Parathyroid adenoma (tissue), 2 donors: ENCODE measurements around the gene NAB2.

ENCODE experiments used
- H2AFZ ChIP-seq: fragments of 300-600 bp; sonication (generic); one replicate; pipeline ENCODE4 v1.7.0; 2017; ENCODE audit warnings: antibody characterized with exemption, mild to moderate bottlenecking
- H3K27ac ChIP-seq: fragments of 300-600 bp; sonication (generic); one replicate; pipeline ENCODE4 v1.7.0; 2017
- H3K27me3 ChIP-seq: fragments of 300-600 bp; sonication (generic); one replicate; pipeline ENCODE4 v1.7.0; 2017; ENCODE audit warnings: low read length; ENCODE audit not compliant: control insufficient read depth, insufficient read depth
- H3K36me3 ChIP-seq: fragments of 300-600 bp; sonication (generic); one replicate; pipeline ENCODE4 v1.7.0; 2017; ENCODE audit warnings: low read length; ENCODE audit not compliant: control insufficient read depth, insufficient read depth
- H3K4me1 ChIP-seq: fragments of 300-600 bp; sonication (generic); one replicate; pipeline ENCODE4 v1.7.0; 2017; ENCODE audit warnings: control low read depth
- H3K4me2 ChIP-seq: fragments of 300-600 bp; sonication (generic); one replicate; pipeline ENCODE4 v1.7.0; 2017; ENCODE audit warnings: low read length
- H3K4me3 ChIP-seq: fragments of 300-600 bp; sonication (generic); one replicate; pipeline ENCODE4 v1.7.0; 2017; ENCODE audit warnings: low read depth, low read length
- H3K79me2 ChIP-seq: fragments of 300-600 bp; sonication (generic); one replicate; pipeline ENCODE4 v1.7.0; 2017; ENCODE audit warnings: control low read depth
- H3K9ac ChIP-seq: fragments of 300-600 bp; sonication (generic); one replicate; pipeline ENCODE4 v1.7.0; 2017; ENCODE audit warnings: mild to moderate bottlenecking
- H3K9me3 ChIP-seq: fragments of 300-600 bp; sonication (generic); one replicate; pipeline ENCODE4 v1.7.0; 2017; ENCODE audit warnings: low read length; ENCODE audit not compliant: control insufficient read depth
- TF ChIP-seq, protein P1 (sequence below): fragments of 300-600 bp; sonication (generic); IDR thresholded peaks from one replicate; pipeline ENCODE4 v1.7.0; 2017; ENCODE audit warnings: antibody characterized with exemption, mild to moderate bottlenecking
- donor health status: primary hyperparathyroidism.

NAB2 gene

DNA sequence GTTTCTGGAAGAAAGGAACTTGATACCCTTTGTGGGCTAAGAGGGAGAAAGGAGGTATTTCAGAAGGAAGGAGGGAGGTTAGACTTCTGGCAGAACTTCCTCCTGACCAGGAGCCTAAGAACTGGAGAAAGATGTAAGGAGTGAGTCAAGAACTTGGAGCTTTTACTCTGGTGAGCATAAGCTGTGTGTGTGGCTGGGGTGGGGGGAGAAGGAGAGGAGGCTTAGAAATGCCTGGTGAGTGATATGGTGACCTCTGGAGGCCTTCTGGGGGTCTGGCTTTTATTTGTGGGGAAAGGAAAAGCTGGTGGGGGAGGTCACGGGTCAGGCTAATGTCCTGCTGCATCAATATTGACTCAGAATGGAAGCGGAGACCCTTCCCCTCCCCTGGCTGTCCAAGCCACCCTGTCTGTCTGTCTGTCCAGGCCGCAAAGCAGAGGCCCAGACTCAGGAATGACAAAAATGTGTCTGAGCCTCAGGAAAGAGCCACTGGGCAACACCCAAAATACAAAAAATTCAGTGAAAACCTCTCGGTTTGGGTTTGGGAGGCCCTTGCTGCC lies 44.2 kb downstream of the NAB2 start:
- Histone ChIP-seq H3K4me3 (no peak overlapping the region), H3K4me1 (no peaks in the 10 kb centered on the region)

DNA sequence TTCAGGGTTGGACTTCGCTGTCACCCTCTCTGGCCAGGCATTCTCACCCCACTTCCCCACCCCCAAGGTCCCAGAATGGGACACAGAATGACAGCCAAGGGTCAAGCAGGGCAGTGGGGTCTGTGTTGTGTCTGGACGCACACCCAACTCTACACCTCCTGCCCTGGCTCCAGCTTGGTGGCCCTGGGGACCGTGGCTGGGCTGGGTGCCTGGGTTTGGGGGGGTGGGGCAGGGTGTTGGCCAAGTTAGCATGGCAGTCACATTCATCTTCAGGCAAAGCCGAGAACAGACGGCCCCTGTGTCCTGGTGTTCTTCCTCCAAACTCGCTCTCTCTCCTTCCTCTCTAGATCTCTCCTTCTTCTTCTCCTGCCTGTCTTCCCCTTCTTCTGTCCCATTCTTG lies 45.0 kb downstream of the NAB2 start:
- no peak overlapping the region for H3K4me3 ChIP-seq
- no peak overlapping the region for H3K4me2 ChIP-seq
- H3K79me2 ChIP-seq: no peaks in the 10 kb centered on the region
- no peaks in the 10 kb centered on the region for H3K27me3 ChIP-seq
- no peak overlapping the region for H2AFZ ChIP-seq
- no peaks in the 10 kb centered on the region for H3K4me1 ChIP-seq
- no peak overlapping the region for H3K9ac ChIP-seq
- H3K36me3 ChIP-seq: no peaks in the 10 kb centered on the region
- no peak overlapping the region for H3K27ac ChIP-seq
- H3K9me3 ChIP-seq: no peaks in the 10 kb centered on the region
- TF ChIP-seq, protein P1, sequence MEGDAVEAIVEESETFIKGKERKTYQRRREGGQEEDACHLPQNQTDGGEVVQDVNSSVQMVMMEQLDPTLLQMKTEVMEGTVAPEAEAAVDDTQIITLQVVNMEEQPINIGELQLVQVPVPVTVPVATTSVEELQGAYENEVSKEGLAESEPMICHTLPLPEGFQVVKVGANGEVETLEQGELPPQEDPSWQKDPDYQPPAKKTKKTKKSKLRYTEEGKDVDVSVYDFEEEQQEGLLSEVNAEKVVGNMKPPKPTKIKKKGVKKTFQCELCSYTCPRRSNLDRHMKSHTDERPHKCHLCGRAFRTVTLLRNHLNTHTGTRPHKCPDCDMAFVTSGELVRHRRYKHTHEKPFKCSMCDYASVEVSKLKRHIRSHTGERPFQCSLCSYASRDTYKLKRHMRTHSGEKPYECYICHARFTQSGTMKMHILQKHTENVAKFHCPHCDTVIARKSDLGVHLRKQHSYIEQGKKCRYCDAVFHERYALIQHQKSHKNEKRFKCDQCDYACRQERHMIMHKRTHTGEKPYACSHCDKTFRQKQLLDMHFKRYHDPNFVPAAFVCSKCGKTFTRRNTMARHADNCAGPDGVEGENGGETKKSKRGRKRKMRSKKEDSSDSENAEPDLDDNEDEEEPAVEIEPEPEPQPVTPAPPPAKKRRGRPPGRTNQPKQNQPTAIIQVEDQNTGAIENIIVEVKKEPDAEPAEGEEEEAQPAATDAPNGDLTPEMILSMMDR: no peak

More for the DNA sequence above, 44.2 kb downstream of the NAB2 start:
- TF ChIP-seq, protein P1: no peak
- H3K9ac ChIP-seq: no peak overlapping the region
- H2AFZ ChIP-seq: no peak overlapping the region
- no peak overlapping the region for H3K4me2 ChIP-seq
- H3K27me3 ChIP-seq: no peaks in the 10 kb centered on the region
- H3K9me3 ChIP-seq: no peaks in the 10 kb centered on the region
- no peaks in the 10 kb centered on the region for H3K79me2 ChIP-seq
- H3K36me3 ChIP-seq: no peaks in the 10 kb centered on the region
- H3K27ac ChIP-seq: peak overlapping the region; percentile 16

DNA sequence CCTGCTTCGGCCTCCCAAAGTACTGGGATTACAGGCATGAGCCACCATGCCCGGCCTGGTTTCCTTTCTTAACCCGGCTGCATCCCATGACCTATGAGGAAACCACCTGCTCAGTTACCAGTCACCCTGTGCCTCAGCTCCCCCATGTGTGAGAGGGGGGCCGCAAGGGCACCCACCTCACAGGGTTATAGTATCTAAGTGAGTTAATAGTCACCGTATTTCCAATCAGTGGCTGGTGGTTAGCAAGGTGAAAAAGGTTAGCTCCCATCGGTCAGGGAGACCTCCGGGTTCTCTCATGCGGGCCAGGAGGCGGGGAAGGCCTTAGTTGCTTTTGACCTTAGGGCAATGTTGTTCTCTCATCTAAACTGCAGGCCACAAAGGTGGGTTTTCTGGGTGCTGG lies 46.0 kb downstream of the NAB2 start:
- H3K27ac ChIP-seq: no peak overlapping the region
- no peaks in the 10 kb centered on the region for H3K27me3 ChIP-seq
- H3K4me1 ChIP-seq: no peaks in the 10 kb centered on the region
- H3K79me2 ChIP-seq: no peaks in the 10 kb centered on the region
- no peak overlapping the region for H3K4me3 ChIP-seq
- TF ChIP-seq, protein P1: no peak
- H3K9me3 ChIP-seq: no peaks in the 10 kb centered on the region
- H2AFZ ChIP-seq: no peak overlapping the region
- no peaks in the 10 kb centered on the region for H3K36me3 ChIP-seq
- no peak overlapping the region for H3K9ac ChIP-seq
- H3K4me2 ChIP-seq: no peak overlapping the region

DNA sequence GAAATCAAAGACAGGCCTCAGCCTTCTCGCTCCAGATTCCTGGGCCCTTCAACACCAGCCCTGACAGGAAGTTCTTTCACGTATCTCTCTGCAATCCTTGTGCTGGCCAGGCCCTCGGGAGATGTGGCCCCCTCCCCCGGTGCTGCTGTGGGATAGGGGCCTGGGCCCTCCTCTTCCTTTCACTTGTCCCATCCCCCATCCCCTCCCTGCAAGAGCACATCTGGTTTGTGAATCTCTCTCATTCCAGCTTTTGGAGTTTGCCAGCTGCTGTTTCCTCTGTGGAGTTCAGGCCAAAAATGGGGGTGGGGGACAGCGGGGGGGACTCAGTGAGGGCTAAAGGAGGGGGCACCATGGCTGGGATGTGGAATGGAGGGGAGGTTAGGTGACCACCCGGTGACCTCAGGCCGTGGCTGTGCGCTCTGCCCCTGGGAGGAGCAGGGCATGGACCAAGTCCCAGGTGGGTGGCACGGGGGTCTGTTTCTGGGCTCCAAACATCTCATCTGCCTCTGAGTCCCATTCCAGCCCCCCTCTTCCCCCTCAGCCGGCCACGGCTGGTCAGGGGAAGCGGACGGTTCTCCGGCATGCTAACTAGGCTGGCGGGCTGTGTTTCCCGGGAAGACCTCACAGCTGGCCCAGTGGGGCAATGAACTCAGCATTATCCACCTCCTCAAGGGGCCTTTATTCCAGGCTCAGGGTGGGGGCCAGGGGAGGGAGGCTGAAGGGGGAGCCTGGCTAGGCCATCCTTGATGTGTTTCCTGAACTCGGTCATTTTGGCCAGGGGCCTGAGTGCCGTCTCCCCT lies 46.8 kb downstream of the NAB2 start:
- no peaks in the 10 kb centered on the region for H3K79me2 ChIP-seq
- no peaks in the 10 kb centered on the region for H3K36me3 ChIP-seq
- H3K4me2 ChIP-seq: no peak overlapping the region
- TF ChIP-seq, protein P1: no peak
- H3K9me3 ChIP-seq: no peaks in the 10 kb centered on the region
- no peaks in the 10 kb centered on the region for H3K4me1 ChIP-seq
- H3K9ac ChIP-seq: no peak overlapping the region
- H3K27ac ChIP-seq: no peak overlapping the region
- no peak overlapping the region for H2AFZ ChIP-seq
- no peaks in the 10 kb centered on the region for H3K27me3 ChIP-seq
- H3K4me3 ChIP-seq: no peak overlapping the region
